ENCODE data around the gene ADAT3.

GRCh38 chr19:1950640-1951039, 45.4 kb downstream of the ADAT3 start:
- no peak for TF ChIP-seq BHLHE40 (IDR thresholded peaks at IDR 0.05; ENCODE audit: borderline replicate concordance)
- no peak for TF ChIP-seq SP1 (IDR thresholded peaks at IDR 0.05)
- no peak for TF ChIP-seq TARDBP (IDR thresholded peaks at IDR 0.05)
- no peak for TF ChIP-seq HDGF (IDR thresholded peaks at IDR 0.05; ENCODE audit: borderline replicate concordance)
- no peak for TF ChIP-seq ZNF384 (IDR thresholded peaks at IDR 0.05)

Data from HEK293T (cell line).